Small intestine (tissue), 4 donors: ENCODE results near the gene FBXW7. TPM values are rescaled to one million over a fixed set of nuclear protein-coding genes. Genes with fewer than 3 reads are reported as not detected.

Source experiments
- polyA plus RNA-seq, 4 donors: library from polyadenylated mRNA; stranded (reverse) in 3 of 4; unstranded in 1 of 4; fragments of 200-250 nt in 3 of 4; fragments of 120-200 nt in 1 of 4; gene quantifications; one replicate each; pipeline versions ENCODE4 v1.2.1 to v1.2.3, GENCODE V29; 2013
- donor health status: healthy with polysubstance abuse.
- donor health status: Bipolar disorder and iron deficiency.
- donor health status: healthy.

FBXW7 gene
- polyA plus RNA-seq, 4 donors: 7.4 to 18.1 (median 8.7) TPM

Other genes with a start within 250 kb of the FBXW7 start
- 1 to 10 TPM in 1 of 4 donors, under 1 TPM in 3; under 0.01 to 3.8 (median 0.91) TPM for gene TMEM154, start 143.9 kb upstream of the FBXW7 start, polyA plus RNA-seq
- gene TIGD4, start 243.6 kb upstream of the FBXW7 start, polyA plus RNA-seq: 1 to 10 TPM in 1 of 4 donors, under 1 TPM in 2, not detected in 1; 0.37 to 2.7 (median 0.45) TPM
- 10 to 100 TPM; 24.6 to 37.8 (median 31.2) TPM for gene ARFIP1, start 243.9 kb upstream of the FBXW7 start, polyA plus RNA-seq